PC-9 (cell line): ENCODE results near the gene MYCBPAP. TPM values are rescaled to one million over a fixed set of nuclear protein-coding genes. Genes with fewer than 3 reads are reported as not detected.

Experiments used
- BruUV-seq: library from RNA; stranded (reverse); fragments of 400-500 nt; replicated peaks from 2 replicates; lab custom pipeline; 2021; lab: Mats Ljungman, UMichigan
- CTCF ChIA-PET: fragments of 300-600 bp; sonication (Branson Sonifier 250); formaldehyde crosslinking; loops from one replicate; lab custom pipeline; 2022; ENCODE audit warnings: antibody characterized with exemption; lab: Charles Lee
- POLR2A ChIA-PET: fragments of 300-600 bp; sonication (Branson Sonifier 250); formaldehyde crosslinking; loops from one replicate; lab custom pipeline; 2022; ENCODE audit warnings: antibody characterized with exemption; ENCODE audit not compliant: unreplicated experiment; lab: Charles Lee
- DNase-seq, 2 experiments: peaks; one replicate each; pipeline versions ENCODE4 v3.0.0 to v3.0.0-alpha.2; 2015 to 2022; ENCODE audit warnings: mixed read lengths in 1 of 2
- H2AFZ ChIP-seq: fragments of 200-600 bp; sonication (generic); 2 replicates; pipeline ENCODE4 v1.8.1; 2017; ENCODE audit warnings: antibody characterized with exemption
- H3F3A ChIP-seq: fragments of 200-600 bp; sonication (generic); 2 replicates; pipeline ENCODE4 v1.8.1; 2017; ENCODE audit warnings: antibody characterized with exemption, mild to moderate bottlenecking, low read depth; ENCODE audit not compliant: insufficient read depth
- H3K27ac ChIP-seq: fragments of 200-600 bp; sonication (generic); 2 replicates; pipeline ENCODE4 v1.6.1; 2016; ENCODE audit warnings: mixed run types
- H3K27me3 ChIP-seq: fragments of 200-600 bp; sonication (generic); 2 replicates; pipeline ENCODE4 v1.6.1; 2016; ENCODE audit warnings: low read depth, mixed run types; ENCODE audit not compliant: insufficient read depth
- H3K36me3 ChIP-seq: fragments of 200-600 bp; sonication (generic); 2 replicates; pipeline ENCODE4 v1.6.1; 2016; ENCODE audit warnings: low read depth, mixed run types
- H3K4me1 ChIP-seq: fragments of 200-600 bp; sonication (generic); replicated peaks from 2 replicates; pipeline ENCODE4 v1.6.1; 2016; ENCODE audit warnings: mixed run types; ENCODE audit not compliant: insufficient read depth
- H3K4me2 ChIP-seq: fragments of 200-600 bp; sonication (generic); 2 replicates; pipeline ENCODE4 v1.6.1; 2017; ENCODE audit warnings: mixed run types
- H3K4me3 ChIP-seq: fragments of 200-600 bp; sonication (generic); 2 replicates; pipeline ENCODE4 v1.6.1; 2016; ENCODE audit warnings: mixed run types
- H3K79me2 ChIP-seq: fragments of 200-600 bp; sonication (generic); 2 replicates; pipeline ENCODE4 v1.6.1; 2017; ENCODE audit warnings: low read depth, mixed run types
- H3K9me2 ChIP-seq: fragments of 200-600 bp; sonication (generic); 2 replicates; pipeline ENCODE4 v1.8.1; 2017; ENCODE audit warnings: mild to moderate bottlenecking; ENCODE audit not compliant: insufficient read depth
- H3K9me3 ChIP-seq: fragments of 200-600 bp; sonication (generic); 2 replicates; pipeline ENCODE4 v1.8.1; 2016; ENCODE audit warnings: low read depth; ENCODE audit not compliant: insufficient read depth
- H4K20me1 ChIP-seq: fragments of 200-600 bp; sonication (generic); 2 replicates; pipeline ENCODE4 v1.8.1; 2017; ENCODE audit not compliant: insufficient read depth
- EZH2 ChIP-seq: fragments of 200-600 bp; sonication (generic); IDR thresholded peaks from 2 replicates; pipeline ENCODE4 v1.8.0; 2017; ENCODE audit warnings: antibody characterized with exemption, low read depth
- intact Hi-C: fragments of 100-400 bp; cut with micrococcal nuclease; formaldehyde crosslinking; loops from one replicate; pipeline ENCODE4 v1.10.0; 2022; ENCODE audit not compliant: unreplicated experiment
- total RNA-seq: library from RNA; stranded (reverse); gene quantifications from 2 replicates; pipeline ENCODE4 v1.2.3, GENCODE V29; 2021
- TF ChIP-seq, protein P1 (sequence below): fragments of 200-600 bp; sonication (generic); conservative IDR thresholded peaks from 2 replicates; pipeline ENCODE4 v1.6.1; 2017; ENCODE audit warnings: mixed run types, antibody characterized with exemption, mild to moderate bottlenecking, moderate library complexity

The MYCBPAP gene
- total RNA-seq, 1 experiment from 2014 or later, result 4.9 TPM

- DNase-seq, result no peak
- Histone ChIP-seq H3K4me1 (peaks cover 27% of the 10 kb centered on the region), H3F3A (peaks cover 18% of the 10 kb centered on the region; the same call in 1 of the 2 replicates), H3K27me3 (no peaks in the 10 kb centered on the region), H3K4me2 (no peak overlapping the region), H3K79me2 (no peaks in the 10 kb centered on the region), H3K9me3 (no peaks in the 10 kb centered on the region), H2AFZ (no peak overlapping the region), H3K9me2 (no peaks in the 10 kb centered on the region), H4K20me1 (no peaks in the 10 kb centered on the region), H3K36me3 (no peaks in the 10 kb centered on the region), H3K4me3 (no peak overlapping the region), H3K27ac (no peak overlapping the region)
- no peak for TF ChIP-seq EZH2
- TF ChIP-seq, protein P1, sequence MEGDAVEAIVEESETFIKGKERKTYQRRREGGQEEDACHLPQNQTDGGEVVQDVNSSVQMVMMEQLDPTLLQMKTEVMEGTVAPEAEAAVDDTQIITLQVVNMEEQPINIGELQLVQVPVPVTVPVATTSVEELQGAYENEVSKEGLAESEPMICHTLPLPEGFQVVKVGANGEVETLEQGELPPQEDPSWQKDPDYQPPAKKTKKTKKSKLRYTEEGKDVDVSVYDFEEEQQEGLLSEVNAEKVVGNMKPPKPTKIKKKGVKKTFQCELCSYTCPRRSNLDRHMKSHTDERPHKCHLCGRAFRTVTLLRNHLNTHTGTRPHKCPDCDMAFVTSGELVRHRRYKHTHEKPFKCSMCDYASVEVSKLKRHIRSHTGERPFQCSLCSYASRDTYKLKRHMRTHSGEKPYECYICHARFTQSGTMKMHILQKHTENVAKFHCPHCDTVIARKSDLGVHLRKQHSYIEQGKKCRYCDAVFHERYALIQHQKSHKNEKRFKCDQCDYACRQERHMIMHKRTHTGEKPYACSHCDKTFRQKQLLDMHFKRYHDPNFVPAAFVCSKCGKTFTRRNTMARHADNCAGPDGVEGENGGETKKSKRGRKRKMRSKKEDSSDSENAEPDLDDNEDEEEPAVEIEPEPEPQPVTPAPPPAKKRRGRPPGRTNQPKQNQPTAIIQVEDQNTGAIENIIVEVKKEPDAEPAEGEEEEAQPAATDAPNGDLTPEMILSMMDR, result no peak
- intact Hi-C loops, result no loop called here
- no TSS peak for BruUV-seq
- CTCF ChIA-PET, result interaction anchor here (0.7 kb wide), 1 partner anchor 364 kb away, joined by 3 read pairs; no protein-coding TSS in a partner anchor
- POLR2A ChIA-PET, result no interaction called here
These were observed 12.9 kb upstream of the MYCBPAP start for GRCh38 chr17:50495217-50495823.

- H4K20me1 ChIP-seq, result no peaks in the 10 kb centered on the region
- no peak overlapping the region for H3K4me2 ChIP-seq
- peaks cover 18% of the 10 kb centered on the region; the same call in 1 of the 2 replicates for H3F3A ChIP-seq
- no peak overlapping the region for H3K27ac ChIP-seq
- TF ChIP-seq, protein P1, result no peak
- no peak for TF ChIP-seq EZH2
- H3K9me2 ChIP-seq, result no peaks in the 10 kb centered on the region
- DNase-seq, result no peak
- peaks cover 27% of the 10 kb centered on the region for H3K4me1 ChIP-seq
- H3K27me3 ChIP-seq, result no peaks in the 10 kb centered on the region
- H3K9me3 ChIP-seq, result no peaks in the 10 kb centered on the region
- H3K36me3 ChIP-seq, result no peaks in the 10 kb centered on the region
- intact Hi-C loops, result no loop called here
- no peak overlapping the region for H2AFZ ChIP-seq
- ChIA-PET POLR2A (no interaction called here), CTCF (interaction anchor here (0.7 kb wide), 1 partner anchor 365 kb away, joined by 3 read pairs; no protein-coding TSS in a partner anchor)
- H3K4me3 ChIP-seq, result no peak overlapping the region
- no peaks in the 10 kb centered on the region for H3K79me2 ChIP-seq
- BruUV-seq, result no TSS peak
These were observed 12.3 kb upstream of the MYCBPAP start for GRCh38 chr17:50495918-50496317.

DNA sequence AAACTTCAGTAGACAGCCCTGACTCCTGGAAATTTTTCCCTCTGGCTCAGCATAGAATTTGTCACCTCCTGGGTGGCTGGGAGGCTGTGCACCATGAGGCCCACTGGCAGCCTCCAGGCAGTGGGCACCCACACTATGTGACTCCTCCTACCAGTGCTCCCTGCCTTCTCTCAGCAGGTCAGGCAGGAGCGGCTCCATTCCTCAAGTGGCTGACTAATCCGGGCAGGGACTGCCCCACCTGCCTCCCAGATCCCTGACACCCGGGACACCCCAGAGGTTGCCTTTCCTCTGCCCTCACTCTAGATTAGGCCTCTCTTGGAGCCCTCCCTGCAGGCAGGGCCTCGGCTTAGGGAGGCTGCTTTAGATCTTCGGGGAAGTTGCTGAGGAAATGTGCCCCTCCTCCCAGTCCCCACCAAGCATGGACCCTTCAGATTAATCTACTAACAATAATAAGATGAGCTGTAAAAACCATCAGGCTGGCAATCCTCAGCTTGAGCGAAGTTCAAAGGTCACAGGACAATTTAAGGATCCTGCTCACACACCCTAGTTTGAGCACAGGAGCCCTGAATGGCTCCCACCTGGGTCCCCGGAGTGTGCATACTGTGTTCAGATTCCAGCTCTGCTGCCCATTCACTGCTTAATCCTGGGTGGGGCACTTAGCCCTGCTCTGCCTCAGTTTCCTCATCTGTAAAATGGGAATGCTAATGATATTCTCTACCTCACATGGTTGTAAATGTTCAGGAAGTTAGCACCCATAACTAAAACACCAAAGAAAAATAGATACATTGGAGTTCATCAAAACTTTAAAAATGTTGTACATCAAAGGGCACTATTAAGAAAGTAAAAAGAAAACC is 10.0 kb upstream of the MYCBPAP start:
- Histone ChIP-seq H3K4me1 (peaks cover 30% of the 10 kb centered on the region), H3K79me2 (no peaks in the 10 kb centered on the region), H3K27me3 (no peaks in the 10 kb centered on the region), H4K20me1 (no peaks in the 10 kb centered on the region), H3K4me3 (no peak overlapping the region), H3K9me3 (no peaks in the 10 kb centered on the region), H3K4me2 (peak overlapping the region; percentile 41), H3K27ac (peak overlapping the region; percentile 14), H2AFZ (no peak overlapping the region), H3F3A (peaks cover 18% of the 10 kb centered on the region; the same call in 1 of the 2 replicates), H3K36me3 (no peaks in the 10 kb centered on the region), H3K9me2 (no peaks in the 10 kb centered on the region)
- CTCF ChIA-PET, result interaction anchor here (0.8 kb wide), 1 partner anchor 35 kb away, joined by 4 read pairs; no protein-coding TSS in a partner anchor
- POLR2A ChIA-PET, result no interaction called here
- TF ChIP-seq, protein P1, result no peak
- TF ChIP-seq EZH2, result no peak
- peak; percentile 64 to 88 for DNase-seq
- intact Hi-C loops, result loop anchor here (1.0 kb wide), 1 partner anchor 11 kb away; no protein-coding TSS in a partner anchor
- no TSS peak for BruUV-seq
